ENCODE results near the gene RUVBL1. TPM values are rescaled to one million over a fixed set of nuclear protein-coding genes. Genes with fewer than 3 reads are reported as not detected.

The RUVBL1 gene
- total RNA-seq, 2 donors from 2014 or later = 81.2 to 91.1 TPM

DNA sequence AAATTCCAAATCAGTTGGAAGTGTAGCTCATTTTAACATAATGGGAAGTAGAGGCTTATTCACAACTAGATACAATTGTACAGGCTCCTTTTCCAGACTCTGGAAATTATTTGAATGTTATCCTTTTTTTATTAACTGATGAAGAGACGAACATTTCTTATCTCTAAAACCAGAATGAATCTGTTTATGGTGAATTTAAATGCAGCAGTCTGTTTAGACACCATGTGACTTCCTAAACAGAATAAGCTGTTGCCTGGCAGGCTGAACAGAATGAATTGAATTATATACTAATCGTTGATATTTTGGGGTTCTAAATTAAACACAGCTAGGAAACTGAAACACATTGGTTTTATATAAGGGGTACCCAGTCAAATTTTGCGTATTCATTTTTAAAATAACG lies 67.4 kb downstream of the RUVBL1 start:
- H3K4me1 ChIP-seq (ENCODE audit: control insufficient read depth, insufficient read depth, low read length) = no peaks in the 10 kb centered on the region
- Mint-ChIP-seq H3K36me3 (ENCODE audit: low read depth) (peaks cover 65% of the 10 kb centered on the region), H3K27ac (no peak overlapping the region), H3K4me3 (no peak overlapping the region), H3K4me1 (peaks cover 29% of the 10 kb centered on the region), H3K9me3 (no peaks in the 10 kb centered on the region), H3K27me3 (ENCODE audit: insufficient read depth) (no peaks in the 10 kb centered on the region)
- TF ChIP-seq, protein P1, sequence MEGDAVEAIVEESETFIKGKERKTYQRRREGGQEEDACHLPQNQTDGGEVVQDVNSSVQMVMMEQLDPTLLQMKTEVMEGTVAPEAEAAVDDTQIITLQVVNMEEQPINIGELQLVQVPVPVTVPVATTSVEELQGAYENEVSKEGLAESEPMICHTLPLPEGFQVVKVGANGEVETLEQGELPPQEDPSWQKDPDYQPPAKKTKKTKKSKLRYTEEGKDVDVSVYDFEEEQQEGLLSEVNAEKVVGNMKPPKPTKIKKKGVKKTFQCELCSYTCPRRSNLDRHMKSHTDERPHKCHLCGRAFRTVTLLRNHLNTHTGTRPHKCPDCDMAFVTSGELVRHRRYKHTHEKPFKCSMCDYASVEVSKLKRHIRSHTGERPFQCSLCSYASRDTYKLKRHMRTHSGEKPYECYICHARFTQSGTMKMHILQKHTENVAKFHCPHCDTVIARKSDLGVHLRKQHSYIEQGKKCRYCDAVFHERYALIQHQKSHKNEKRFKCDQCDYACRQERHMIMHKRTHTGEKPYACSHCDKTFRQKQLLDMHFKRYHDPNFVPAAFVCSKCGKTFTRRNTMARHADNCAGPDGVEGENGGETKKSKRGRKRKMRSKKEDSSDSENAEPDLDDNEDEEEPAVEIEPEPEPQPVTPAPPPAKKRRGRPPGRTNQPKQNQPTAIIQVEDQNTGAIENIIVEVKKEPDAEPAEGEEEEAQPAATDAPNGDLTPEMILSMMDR (conservative IDR thresholded peaks at IDR 0.05) = no peak
- peaks cover 75% of the 10 kb centered on the region for H3K36me3 ChIP-seq (ENCODE audit: control insufficient read depth, insufficient read depth, low read length)
- H3K27me3 ChIP-seq (ENCODE audit: control insufficient read depth, insufficient read depth, low read length, poor library complexity, severe bottlenecking) = no peaks in the 10 kb centered on the region
- no peak overlapping the region for H3K27ac ChIP-seq (ENCODE audit: low read depth, low read length)
- peak overlapping the region; percentile 99 for H3K4me3 ChIP-seq (ENCODE audit: low read length)
- DNase-seq = no peak
- WGBS, 2 experiments (ENCODE audit: insufficient coverage in 1 of 2, insufficient read length in 1 of 2) = 89 to 98% methylated on average over 3 to 4 of the region's 4 CpGs
- no peaks in the 10 kb centered on the region for H3K9me3 ChIP-seq (ENCODE audit: control insufficient read depth, low read length)
- H3K9ac ChIP-seq (ENCODE audit: extremely low read depth, low read length, poor library complexity, severe bottlenecking) = no peak overlapping the region

DNA sequence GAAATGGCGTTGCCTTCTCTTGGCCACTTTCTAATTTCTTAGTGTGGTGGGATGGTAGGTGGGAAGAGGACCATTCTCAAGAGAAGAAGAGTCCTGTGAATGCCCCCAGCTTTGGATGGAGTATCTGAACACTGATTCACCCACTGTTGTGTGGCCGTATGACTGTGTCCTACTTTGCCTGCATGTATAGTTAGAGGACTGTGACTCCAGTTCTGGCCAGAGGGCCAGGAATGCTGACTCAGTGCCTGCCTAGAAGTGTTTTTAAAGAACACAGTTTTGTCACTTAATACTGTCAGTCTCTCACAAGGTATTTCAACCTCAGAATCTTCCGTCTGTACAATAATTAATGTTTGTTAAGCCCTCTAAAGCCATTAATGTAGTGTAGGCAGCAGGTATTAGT lies 69.2 kb downstream of the RUVBL1 start:
- H3K9me3 Mint-ChIP-seq = no peaks in the 10 kb centered on the region
- peaks cover 33% of the 10 kb centered on the region for H3K4me1 Mint-ChIP-seq
- Histone ChIP-seq H3K9me3 (ENCODE audit: control insufficient read depth, low read length) (no peaks in the 10 kb centered on the region), H3K27me3 (ENCODE audit: control insufficient read depth, insufficient read depth, low read length, poor library complexity, severe bottlenecking) (no peaks in the 10 kb centered on the region), H3K27ac (ENCODE audit: low read depth, low read length) (no peak overlapping the region), H3K4me3 (ENCODE audit: low read length) (peak overlapping the region; percentile 99), H3K4me1 (ENCODE audit: control insufficient read depth, insufficient read depth, low read length) (no peaks in the 10 kb centered on the region), H3K9ac (ENCODE audit: extremely low read depth, low read length, poor library complexity, severe bottlenecking) (no peak overlapping the region), H3K36me3 (ENCODE audit: control insufficient read depth, insufficient read depth, low read length) (peaks cover 57% of the 10 kb centered on the region)
- 94 to 100% methylated on average over 1 to 3 of the region's 3 CpGs for WGBS, 2 experiments (ENCODE audit: insufficient coverage in 1 of 2, insufficient read length in 1 of 2)
- TF ChIP-seq, protein P1 (conservative IDR thresholded peaks at IDR 0.05) = no peak
- DNase-seq = no peak
- no peaks in the 10 kb centered on the region for H3K27me3 Mint-ChIP-seq (ENCODE audit: insufficient read depth)
- peak overlapping the region; percentile 52 for H3K27ac Mint-ChIP-seq
- H3K36me3 Mint-ChIP-seq (ENCODE audit: low read depth) = peaks cover 46% of the 10 kb centered on the region
- H3K4me3 Mint-ChIP-seq = peak overlapping the region; percentile 87

DNA sequence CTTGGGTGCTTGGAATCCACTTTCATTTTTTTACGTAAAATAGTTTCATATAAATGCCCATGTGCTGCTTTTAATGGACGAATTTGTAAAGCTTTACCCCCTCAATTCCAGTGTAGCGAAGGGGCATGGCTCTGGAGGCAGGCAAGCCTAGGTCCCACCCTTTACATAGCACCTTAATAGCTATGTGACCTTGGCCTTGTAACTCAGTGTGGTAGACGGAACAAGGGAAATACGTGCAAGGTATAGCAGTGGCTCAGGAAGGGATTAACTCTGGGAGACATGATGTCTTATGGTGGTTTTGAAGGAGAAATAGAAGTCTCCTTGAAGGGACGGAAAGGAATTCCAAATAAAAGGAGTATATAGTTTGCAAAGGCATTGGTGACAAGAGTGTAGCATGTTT lies 70.0 kb downstream of the RUVBL1 start:
- H3K27me3 ChIP-seq (ENCODE audit: control insufficient read depth, insufficient read depth, low read length, poor library complexity, severe bottlenecking) = peaks cover 7% of the 10 kb centered on the region
- peak overlapping the region; percentile 97 for H3K9ac ChIP-seq (ENCODE audit: extremely low read depth, low read length, poor library complexity, severe bottlenecking)
- Mint-ChIP-seq H3K27ac (no peak overlapping the region), H3K9me3 (no peaks in the 10 kb centered on the region), H3K4me3 (peak overlapping the region; percentile 87), H3K36me3 (ENCODE audit: low read depth) (peaks cover 40% of the 10 kb centered on the region), H3K27me3 (ENCODE audit: insufficient read depth) (peaks cover 2% of the 10 kb centered on the region), H3K4me1 (peaks cover 33% of the 10 kb centered on the region)
- 73 to 100% methylated on average over 4 to 6 of the region's 6 CpGs for WGBS, 2 experiments (ENCODE audit: insufficient coverage in 1 of 2, insufficient read length in 1 of 2)
- peaks cover 51% of the 10 kb centered on the region for H3K36me3 ChIP-seq (ENCODE audit: control insufficient read depth, insufficient read depth, low read length)
- TF ChIP-seq, protein P1 (conservative IDR thresholded peaks at IDR 0.05) = no peak
- H3K27ac ChIP-seq (ENCODE audit: low read depth, low read length) = no peak overlapping the region
- DNase-seq = no peak
- H3K4me3 ChIP-seq (ENCODE audit: low read length) = peak overlapping the region; percentile 99
- no peaks in the 10 kb centered on the region for H3K9me3 ChIP-seq (ENCODE audit: control insufficient read depth, low read length)
- H3K4me1 ChIP-seq (ENCODE audit: control insufficient read depth, insufficient read depth, low read length) = no peaks in the 10 kb centered on the region

Data from endodermal cell (in vitro differentiated cells).